A549 (cell line): ENCODE measurements around the gene GTF2H4. TPM values are rescaled to one million over a fixed set of nuclear protein-coding genes. Genes with fewer than 3 reads are reported as not detected.
"Not testable (repeated sequence)": the region's sequence is repeated elsewhere in the genome, so short reads cannot be mapped to it uniquely, and the experiment has no call there.

Source experiments
- ATAC-seq, 2 experiments: fragments of 200-7000 bp in 1 of 2; fragments of >200 bp in 1 of 2; cut with Nextera tagmentation in 1 of 2; cut with Tn5 transposase in 1 of 2; 3 replicates each; pipeline versions ENCODE4 v1.8.0 to v1.9.1; 2018 to 2020; ENCODE audit warnings: mild to moderate bottlenecking in 1 of 2, moderate library complexity in 1 of 2
- CTCF ChIA-PET: fragments of 300-600 bp; sonication (Branson Sonifier 250); formaldehyde crosslinking; extraction: SDS; loops from one replicate; lab custom pipeline; 2021; ENCODE audit warnings: antibody characterized with exemption, inconsistent platforms; lab: Yijun Ruan, JAX
- POLR2A ChIA-PET: fragments of 350-600 bp; formaldehyde crosslinking; extraction: SDS; loops from one replicate; lab custom pipeline; 2021; ENCODE audit warnings: antibody characterized with exemption, inconsistent platforms; lab: Yijun Ruan, JAX
- DNase-seq, 2 experiments: peaks; one replicate each; pipeline versions ENCODE4 v3.0.0 to v3.0.0-alpha.2; 2011 to 2016; ENCODE audit warnings: low read depth in 1 of 2, low spot score in 1 of 2
- FAIRE-seq: peaks from 2 replicates; lab custom pipeline; 2011; peaks lifted over from hg19 to GRCh38; lab: Jason Lieb, UNC
- H3K27ac ChIP-seq, 2 experiments: fragments of >200 bp; sonication (Bioruptor Twin); formaldehyde crosslinking; 3 replicates each; pipeline ENCODE4 v1.5.1; 2016 to 2017
- H3K4me1 ChIP-seq: fragments of >200 bp; sonication (Bioruptor Twin); formaldehyde crosslinking; 3 replicates; pipeline ENCODE4 v1.6.1; 2016
- H3K4me2 ChIP-seq: fragments of >200 bp; sonication (Bioruptor Twin); formaldehyde crosslinking; 3 replicates; pipeline ENCODE4 v1.6.1; 2016
- H3K4me3 ChIP-seq: fragments of >200 bp; sonication (Bioruptor Twin); formaldehyde crosslinking; 3 replicates; pipeline ENCODE4 v1.5.1; 2016
- H3K9me3 ChIP-seq: fragments of >200 bp; sonication (Bioruptor Twin); formaldehyde crosslinking; 3 replicates; pipeline ENCODE4 v1.6.1; 2016
- ATOH8 ChIP-seq: fragments of 250-450 bp; sonication (Bioruptor Pico); IDR thresholded peaks from 2 replicates; pipeline ENCODE4 v1.5.0; 2020; ENCODE audit warnings: low read depth, mild to moderate bottlenecking, moderate library complexity
- CBX8 ChIP-seq: fragments of 200-600 bp; sonication (generic); IDR thresholded peaks from 2 replicates; pipeline ENCODE4 v1.6.1; 2016
- CHD2 ChIP-seq: fragments of 150-350 bp; IDR thresholded peaks from 2 replicates; pipeline ENCODE4 v1.6.1; 2014; ENCODE audit warnings: low read length; ENCODE audit not compliant: partially characterized antibody
- EHMT2 ChIP-seq: fragments of 200-600 bp; sonication (generic); IDR thresholded peaks from 2 replicates; pipeline ENCODE4 v1.6.1; 2016; ENCODE audit warnings: antibody characterized with exemption, low read depth, mild to moderate bottlenecking, moderate library complexity
- FOXS1 ChIP-seq: fragments of 250-450 bp; sonication (Bioruptor Pico); IDR thresholded peaks from 2 replicates; pipeline ENCODE4 v1.5.0; 2020; ENCODE audit warnings: mild to moderate bottlenecking, moderate library complexity
- GATA3 ChIP-seq: IDR thresholded peaks from 2 replicates; pipeline ENCODE4 v1.6.1; 2012; ENCODE audit warnings: borderline replicate concordance
- HDAC2 ChIP-seq: fragments of 200-600 bp; sonication (generic); IDR thresholded peaks from 2 replicates; pipeline ENCODE4 v1.6.1; 2016
- HEYL ChIP-seq: fragments of 250-450 bp; sonication (Bioruptor Pico); IDR thresholded peaks from 2 replicates; pipeline ENCODE4 v1.8.0; 2021; ENCODE audit warnings: mild to moderate bottlenecking, moderate library complexity
- HOXA7 ChIP-seq: fragments of 250-450 bp; sonication (Bioruptor Pico); IDR thresholded peaks from 2 replicates; pipeline ENCODE4 v1.5.0; 2020; ENCODE audit warnings: mild to moderate bottlenecking, moderate library complexity
- HOXB5 ChIP-seq: fragments of 250-450 bp; sonication (Bioruptor Pico); IDR thresholded peaks from 2 replicates; pipeline ENCODE4 v1.5.0; 2020; ENCODE audit warnings: mild to moderate bottlenecking, moderate library complexity
- MAFK ChIP-seq: fragments of 450-650 bp; IDR thresholded peaks from 2 replicates; pipeline ENCODE4 v1.6.1; 2014; ENCODE audit not compliant: partially characterized antibody
- MAX ChIP-seq: IDR thresholded peaks from 2 replicates; pipeline ENCODE4 v1.6.1; 2012
- MAZ ChIP-seq: fragments of 150-350 bp; IDR thresholded peaks from 2 replicates; pipeline ENCODE4 v1.6.1; 2014; ENCODE audit warnings: antibody characterized with exemption, low read depth, low read length, borderline replicate concordance
- MYC ChIP-seq: IDR thresholded peaks from 2 replicates; pipeline ENCODE4 v1.6.1; 2012; ENCODE audit warnings: mild to moderate bottlenecking, inconsistent platforms, low read length, improper control_type of control experiment, borderline replicate concordance
- NFE2L2 ChIP-seq: fragments of 150-350 bp; conservative IDR thresholded peaks from 2 replicates; pipeline ENCODE4 v1.6.1; 2014; ENCODE audit warnings: low read length
- NR3C1 ChIP-seq: fragments of >200 bp; sonication (Bioruptor Twin); formaldehyde crosslinking; IDR thresholded peaks from 3 replicates; pipeline ENCODE4 v1.6.1; 2017
- TFCP2L1 ChIP-seq: fragments of 250-450 bp; sonication (Bioruptor Pico); IDR thresholded peaks from 2 replicates; pipeline ENCODE4 v1.5.0; 2021; ENCODE audit warnings: mild to moderate bottlenecking
- TP53 ChIP-seq: fragments of 250-450 bp; sonication (Bioruptor Pico); IDR thresholded peaks from 2 replicates; pipeline ENCODE4 v1.5.0; 2021; ENCODE audit warnings: mild to moderate bottlenecking, moderate library complexity
- ZC3H11A ChIP-seq: fragments of 450-650 bp; IDR thresholded peaks from 2 replicates; pipeline ENCODE4 v1.6.1; 2014; ENCODE audit warnings: antibody characterized with exemption, mild to moderate bottlenecking
- ZNF302 ChIP-seq: fragments of 250-450 bp; sonication (Bioruptor Pico); IDR thresholded peaks from 2 replicates; pipeline ENCODE4 v1.9.0; 2021; ENCODE audit warnings: inconsistent platforms, mild to moderate bottlenecking, moderate library complexity
- WGBS: methylation state at CpG from one replicate; pipeline ENCODE4 v1.1.6; 2017; ENCODE audit errors: missing lambda C conversion rate; 5-methylcytosine and 5-hydroxymethylcytosine counted together
- polyA plus RNA-seq, 4 experiments: library from polyadenylated mRNA; depleted of rRNA in 3 of 4; stranded (reverse); fragments of >200 nt; fragmentation: RNase III in 1 of 4; extraction: RNeasy Plus Mini Kit Qiagen cat#74134 plus additional on column Dnase treatment in 1 of 4; gene quantifications; 2 replicates in 3 of 4; 3 replicates in 1 of 4; pipeline ENCODE4 v1.2.3, GENCODE V29; 2011 to 2017
- TF ChIP-seq, protein P1 (sequence below): fragments of 450-650 bp; IDR thresholded peaks from 2 replicates; pipeline ENCODE4 v1.6.1; 2014; ENCODE audit warnings: antibody characterized with exemption
- TF ChIP-seq, protein P2 (sequence below): fragments of 150-350 bp; IDR thresholded peaks from 2 replicates; pipeline ENCODE4 v1.6.1; 2014; ENCODE audit warnings: low read depth, mild to moderate bottlenecking, low read length
- TF ChIP-seq, protein P3 (sequence below): fragments of >200 bp; sonication (Bioruptor Twin); formaldehyde crosslinking; IDR thresholded peaks from 3 replicates; pipeline ENCODE4 v1.6.1; 2016
- TF ChIP-seq, protein P4 (sequence below): fragments of >200 bp; sonication (Bioruptor Twin); formaldehyde crosslinking; IDR thresholded peaks from 2 replicates; pipeline ENCODE4 v1.6.1; 2016

Gene GTF2H4
- polyA plus RNA-seq, 2 of the 4 experiments (the other 2 are of a cell fraction) = 19.7 to 24.1 TPM

DNA sequence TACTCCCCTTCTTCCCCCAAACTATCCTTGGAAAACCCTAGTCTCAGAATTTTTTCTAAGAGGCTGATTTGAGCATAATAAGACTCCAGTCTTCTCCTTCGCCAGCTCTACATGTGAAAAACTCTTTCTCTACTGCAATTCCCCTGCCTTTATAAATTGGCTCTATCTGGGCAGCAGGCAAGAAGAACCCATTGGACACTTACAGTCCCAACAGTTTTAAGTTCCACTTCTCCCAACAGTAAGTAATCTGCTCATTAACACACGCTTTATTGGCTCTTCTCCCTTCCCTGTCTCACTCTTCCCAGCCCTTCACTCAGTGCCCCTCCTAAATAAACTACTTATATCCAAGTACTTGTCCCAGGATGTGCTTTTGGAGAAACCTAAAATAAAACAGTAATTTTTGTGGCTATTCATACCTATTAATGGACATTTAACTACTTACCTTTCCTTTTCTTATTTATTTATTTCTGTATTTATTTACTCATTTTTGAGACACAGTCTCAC, 34.8 kb upstream of the GTF2H4 start:
- WGBS = 89% methylated on average over 2 of the region's 2 CpGs
- H3K27ac ChIP-seq = no peak overlapping the region
- FAIRE-seq = no peak
- no peak for TF ChIP-seq CHD2
- TF ChIP-seq HDAC2 = no peak
- TF ChIP-seq, protein P1, sequence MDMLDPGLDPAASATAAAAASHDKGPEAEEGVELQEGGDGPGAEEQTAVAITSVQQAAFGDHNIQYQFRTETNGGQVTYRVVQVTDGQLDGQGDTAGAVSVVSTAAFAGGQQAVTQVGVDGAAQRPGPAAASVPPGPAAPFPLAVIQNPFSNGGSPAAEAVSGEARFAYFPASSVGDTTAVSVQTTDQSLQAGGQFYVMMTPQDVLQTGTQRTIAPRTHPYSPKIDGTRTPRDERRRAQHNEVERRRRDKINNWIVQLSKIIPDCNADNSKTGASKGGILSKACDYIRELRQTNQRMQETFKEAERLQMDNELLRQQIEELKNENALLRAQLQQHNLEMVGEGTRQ = no peak
- TF ChIP-seq CBX8 = no peak
- TF ChIP-seq MAZ = no peak
- TF ChIP-seq HOXB5 (CRISPR knock-in tag) = no peak
- TF ChIP-seq ZNF302 (CRISPR knock-in tag) = no peak
- no peak for TF ChIP-seq EHMT2
- no peak for TF ChIP-seq MAX
- TF ChIP-seq ZC3H11A = no peak
- no peak for TF ChIP-seq MYC
- TF ChIP-seq ATOH8 (CRISPR knock-in tag) = no peak
- TF ChIP-seq, all 56 proteins: peak for 0
- no peak for ATAC-seq
- Histone ChIP-seq H3K4me1 (peaks cover 11% of the 10 kb centered on the region), H3K4me2 (no peak overlapping the region), H3K9me3 (peaks cover 17% of the 10 kb centered on the region; the same call in 2 of the 3 replicates), H3K4me3 (no peak overlapping the region)
- ChIA-PET POLR2A (no interaction called here), CTCF (interaction anchor here (0.9 kb wide), 1 partner anchor 51 kb away, joined by 4 read pairs; no protein-coding TSS in a partner anchor)
- no peak for DNase-seq

DNA sequence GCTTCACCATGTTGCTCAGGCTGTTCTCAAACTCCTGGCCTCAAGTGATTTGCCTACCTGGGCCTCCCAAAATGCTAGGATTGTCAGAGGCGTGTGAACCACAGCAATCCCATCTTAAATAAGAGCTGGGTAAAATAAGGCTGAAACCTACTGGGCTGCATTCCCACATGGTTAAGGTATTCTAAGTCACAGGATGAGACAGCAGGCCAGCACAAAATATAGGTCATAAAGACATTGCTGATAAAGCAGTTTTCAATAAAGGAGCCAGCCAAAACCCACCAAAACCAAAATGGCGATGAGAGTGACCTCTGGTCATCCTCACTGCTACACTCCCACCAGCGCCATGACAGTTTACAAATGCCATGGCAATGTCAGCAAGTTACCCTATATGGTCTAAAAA, 34.2 kb upstream of the GTF2H4 start:
- H3K4me3 ChIP-seq, DNase-seq, ATAC-seq, H3K27ac ChIP-seq, CTCF ChIA-PET, POLR2A ChIA-PET, H3K4me2 ChIP-seq, FAIRE-seq: not testable (repeated sequence)
- Histone ChIP-seq H3K4me1 (peaks cover 11% of the 10 kb centered on the region), H3K9me3 (peaks cover 17% of the 10 kb centered on the region; the same call in 2 of the 3 replicates)
- WGBS = 83% methylated on average over 3 of the region's 3 CpGs
- TF ChIP-seq MAFK = peak; percentile 64

DNA sequence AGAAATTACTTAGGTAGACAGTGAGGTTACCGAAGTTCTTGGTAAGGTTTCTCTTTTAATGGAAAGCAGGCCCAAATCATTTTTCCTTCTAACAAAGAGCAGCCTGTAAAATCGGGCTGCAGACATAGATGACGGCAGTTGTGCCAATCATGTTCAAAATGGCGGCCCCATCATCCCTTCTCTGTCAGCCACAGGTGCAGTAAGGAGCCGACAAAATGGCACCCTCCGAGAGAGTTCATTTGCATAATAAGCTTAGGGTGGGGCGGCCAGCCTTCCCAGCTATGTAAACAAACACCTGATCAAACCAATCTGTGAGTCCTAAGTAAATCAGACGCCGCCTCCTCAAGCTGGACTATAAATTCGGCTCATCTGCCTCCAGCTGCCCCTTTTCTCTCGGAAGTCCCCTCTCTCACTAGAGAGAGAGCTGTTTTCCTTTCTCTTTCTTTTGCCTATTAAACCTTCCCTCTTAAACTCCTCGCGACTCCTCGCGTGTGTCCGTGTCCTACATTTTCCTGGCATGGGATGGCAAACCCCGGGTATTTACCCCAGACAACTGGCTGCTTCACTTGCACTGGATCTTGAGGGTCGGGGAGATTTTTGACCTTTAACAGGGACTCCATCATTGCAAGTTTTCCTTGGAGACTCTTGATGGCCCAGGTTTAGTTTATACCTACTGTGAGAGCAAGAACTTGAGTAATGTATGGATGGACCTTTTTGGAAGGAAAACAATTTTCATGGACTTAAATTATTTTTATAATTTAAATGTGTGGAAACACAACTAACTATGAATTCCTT, 32.6 kb upstream of the GTF2H4 start:
- no peak overlapping the region for H3K27ac ChIP-seq

More for the DNA sequence above, 32.6 kb upstream of the GTF2H4 start:
- FAIRE-seq = no peak
- no peak for ATAC-seq
- 91% methylated on average over 18 of the region's 18 CpGs for WGBS
- Histone ChIP-seq H3K4me3 (no peak overlapping the region), H3K4me1 (peaks cover 11% of the 10 kb centered on the region), H3K9me3 (peaks cover 17% of the 10 kb centered on the region; the same call in 2 of the 3 replicates), H3K4me2 (no peak overlapping the region)
- ChIA-PET POLR2A (no interaction called here), CTCF (interaction anchor here (1.0 to 5.0 kb wide), 4 partner anchors 35 to 153 kb away, joined by 4 to 62 read pairs (median 8); no protein-coding TSS in a partner anchor)
- TF ChIP-seq, protein P2, sequence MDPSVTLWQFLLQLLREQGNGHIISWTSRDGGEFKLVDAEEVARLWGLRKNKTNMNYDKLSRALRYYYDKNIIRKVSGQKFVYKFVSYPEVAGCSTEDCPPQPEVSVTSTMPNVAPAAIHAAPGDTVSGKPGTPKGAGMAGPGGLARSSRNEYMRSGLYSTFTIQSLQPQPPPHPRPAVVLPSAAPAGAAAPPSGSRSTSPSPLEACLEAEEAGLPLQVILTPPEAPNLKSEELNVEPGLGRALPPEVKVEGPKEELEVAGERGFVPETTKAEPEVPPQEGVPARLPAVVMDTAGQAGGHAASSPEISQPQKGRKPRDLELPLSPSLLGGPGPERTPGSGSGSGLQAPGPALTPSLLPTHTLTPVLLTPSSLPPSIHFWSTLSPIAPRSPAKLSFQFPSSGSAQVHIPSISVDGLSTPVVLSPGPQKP = no peak
- TF ChIP-seq TFCP2L1 (CRISPR knock-in tag) (no peak), HOXA7 (CRISPR knock-in tag) (no peak), EHMT2 (no peak), HEYL (CRISPR knock-in tag) (no peak), ATOH8 (CRISPR knock-in tag) (no peak), FOXS1 (no peak), GATA3 (no peak), ZC3H11A (no peak), NR3C1 (no peak), TP53 (CRISPR knock-in tag) (no peak), NFE2L2 (no peak), HOXB5 (CRISPR knock-in tag) (no peak), ZNF302 (CRISPR knock-in tag) (no peak)
- TF ChIP-seq, protein P3, sequence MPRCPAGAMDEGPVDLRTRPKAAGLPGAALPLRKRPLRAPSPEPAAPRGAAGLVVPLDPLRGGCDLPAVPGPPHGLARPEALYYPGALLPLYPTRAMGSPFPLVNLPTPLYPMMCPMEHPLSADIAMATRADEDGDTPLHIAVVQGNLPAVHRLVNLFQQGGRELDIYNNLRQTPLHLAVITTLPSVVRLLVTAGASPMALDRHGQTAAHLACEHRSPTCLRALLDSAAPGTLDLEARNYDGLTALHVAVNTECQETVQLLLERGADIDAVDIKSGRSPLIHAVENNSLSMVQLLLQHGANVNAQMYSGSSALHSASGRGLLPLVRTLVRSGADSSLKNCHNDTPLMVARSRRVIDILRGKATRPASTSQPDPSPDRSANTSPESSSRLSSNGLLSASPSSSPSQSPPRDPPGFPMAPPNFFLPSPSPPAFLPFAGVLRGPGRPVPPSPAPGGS = no peak
- TF ChIP-seq, protein P4, sequence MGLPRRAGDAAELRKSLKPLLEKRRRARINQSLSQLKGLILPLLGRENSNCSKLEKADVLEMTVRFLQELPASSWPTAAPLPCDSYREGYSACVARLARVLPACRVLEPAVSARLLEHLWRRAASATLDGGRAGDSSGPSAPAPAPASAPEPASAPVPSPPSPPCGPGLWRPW = no peak
- DNase-seq = no peak
